Liver (tissue), 9 donors: Measurements from ENCODE around the gene SKIC2. TPM values are rescaled to one million over a fixed set of nuclear protein-coding genes. Genes with fewer than 3 reads are reported as not detected.

Experiments
- DNase-seq: peaks from one replicate; pipeline ENCODE4 v3.0.0-alpha.2; 2017; ENCODE audit warnings: low spot score
- H3K27ac ChIP-seq, 2 donors: one replicate each; pipeline ENCODE4 v1.7.0; 2013; ENCODE audit warnings: inconsistent platforms in 2 of 2, low read length in 2 of 2, control low read depth in 1 of 2, low read depth in 1 of 2, mild to moderate bottlenecking in 1 of 2
- H3K27me3 ChIP-seq, 4 donors: one replicate each; pipeline versions ENCODE4 v1.6.1 to v1.7.0; 2013; ENCODE audit warnings: low read length in 3 of 4, inconsistent platforms in 1 of 4, mild to moderate bottlenecking in 1 of 4, moderate library complexity in 1 of 4; ENCODE audit not compliant: control insufficient read depth in 4 of 4, insufficient read depth in 4 of 4
- H3K36me3 ChIP-seq, 4 donors: one replicate each; pipeline versions ENCODE4 v1.6.1 to v1.7.0; 2013; ENCODE audit warnings: low read length in 3 of 4, mild to moderate bottlenecking in 3 of 4, low read depth in 1 of 4, moderate library complexity in 1 of 4; ENCODE audit not compliant: control insufficient read depth in 4 of 4, insufficient read depth in 3 of 4
- H3K4me1 ChIP-seq, 4 donors: one replicate each; pipeline versions ENCODE4 v1.6.1 to v1.7.0; 2013; ENCODE audit warnings: low read length in 3 of 4, mild to moderate bottlenecking in 3 of 4, moderate library complexity in 1 of 4; ENCODE audit not compliant: control insufficient read depth in 4 of 4, insufficient read depth in 4 of 4
- H3K4me3 ChIP-seq, 3 donors: one replicate each; pipeline versions ENCODE4 v1.6.1 to v1.7.0; 2013; ENCODE audit warnings: low read length in 3 of 3, control low read depth in 1 of 3, low read depth in 1 of 3, mild to moderate bottlenecking in 1 of 3
- H3K9ac ChIP-seq, 2 donors: one replicate each; pipeline ENCODE4 v1.7.0; 2013; ENCODE audit warnings: low read length in 2 of 2, mild to moderate bottlenecking in 2 of 2, moderate library complexity in 2 of 2, control low read depth in 1 of 2, low read depth in 1 of 2
- H3K9me3 ChIP-seq, 4 donors: one replicate each; pipeline versions ENCODE4 v1.6.1 to v1.7.0; 2013; ENCODE audit warnings: low read length in 3 of 4; ENCODE audit not compliant: control insufficient read depth in 4 of 4
- EGR1 ChIP-seq, 2 donors: IDR thresholded peaks; 2 replicates each; pipeline ENCODE4 v1.6.1; 2016 to 2018; ENCODE audit warnings: antibody characterized with exemption in 2 of 2, low read depth in 2 of 2
- FOXA2 ChIP-seq: IDR thresholded peaks from 2 replicates; pipeline ENCODE4 v1.6.1; 2016; ENCODE audit warnings: antibody characterized with exemption
- GABPA ChIP-seq, 2 donors: IDR thresholded peaks in 1 of 2; conservative IDR thresholded peaks in 1 of 2; 2 replicates each; pipeline ENCODE4 v1.6.1; 2016; ENCODE audit warnings: antibody characterized with exemption in 2 of 2, mild to moderate bottlenecking in 1 of 2, moderate library complexity in 1 of 2
- HNF4A ChIP-seq, 2 donors: conservative IDR thresholded peaks; 2 replicates each; pipeline ENCODE4 v1.6.1; 2016; ENCODE audit warnings: antibody characterized with exemption in 2 of 2, mild to moderate bottlenecking in 2 of 2
- HNF4G ChIP-seq: IDR thresholded peaks from 2 replicates; pipeline ENCODE4 v1.6.1; 2016; ENCODE audit warnings: antibody characterized with exemption
- JUND ChIP-seq, 2 donors: IDR thresholded peaks; 2 replicates each; pipeline ENCODE4 v1.6.1; 2016; ENCODE audit warnings: antibody characterized with exemption in 2 of 2
- MAX ChIP-seq: IDR thresholded peaks from 2 replicates; pipeline ENCODE4 v1.6.1; 2016; ENCODE audit warnings: antibody characterized with exemption
- NR2F2 ChIP-seq: IDR thresholded peaks from 2 replicates; pipeline ENCODE4 v1.6.1; 2016; ENCODE audit warnings: antibody characterized with exemption
- REST ChIP-seq: IDR thresholded peaks from 2 replicates; pipeline ENCODE4 v1.6.1; 2016; ENCODE audit warnings: antibody characterized with exemption, mild to moderate bottlenecking
- SP1 ChIP-seq: IDR thresholded peaks from 2 replicates; pipeline ENCODE4 v1.6.1; 2018; ENCODE audit warnings: antibody characterized with exemption, mild to moderate bottlenecking
- TAF1 ChIP-seq: conservative IDR thresholded peaks from 2 replicates; pipeline ENCODE4 v1.6.1; 2016; ENCODE audit warnings: antibody characterized with exemption, mild to moderate bottlenecking
- YY1 ChIP-seq: IDR thresholded peaks from 2 replicates; pipeline ENCODE4 v1.6.1; 2016; ENCODE audit warnings: antibody characterized with exemption, mild to moderate bottlenecking
- WGBS: extraction: QIAGEN DNeasy Blood & Tissue Kit; methylation state at CpG from one replicate; pipeline ENCODE4 v1.1.7; 2013; 5-methylcytosine and 5-hydroxymethylcytosine counted together
- polyA plus RNA-seq, 2 donors: library from polyadenylated mRNA; stranded (reverse) in 1 of 2; unstranded in 1 of 2; fragments of 200-250 nt in 1 of 2; fragments of >200 nt in 1 of 2; fragmentation: Nextera tagmentation in 1 of 2; extraction: Ambion mirVana in 1 of 2; gene quantifications; one replicate each; pipeline versions ENCODE4 v1.2.1 to v1.2.3, GENCODE V29; 2013 to 2015
- total RNA-seq, 2 donors: library from RNA; depleted of rRNA; stranded (reverse); fragments of >200 nt; gene quantifications; one replicate each; pipeline ENCODE4 v1.2.3, GENCODE V29; 2014
- TF ChIP-seq, protein P1 (sequence below): IDR thresholded peaks from 2 replicates; pipeline ENCODE4 v1.6.1; 2016; ENCODE audit warnings: antibody characterized with exemption
- TF ChIP-seq, protein P2 (sequence below): fragments of 150-350 bp; IDR thresholded peaks from 2 replicates; pipeline ENCODE4 v1.5.1; 2017; ENCODE audit warnings: improper control_type of control experiment, low read depth, low read length; ENCODE audit not compliant: missing input control
- donor health status: healthy.
- donor health status: healthy.
- donor health status: healthy.
- donor health status: healthy.
- donor health status: healthy.

SKIC2 gene
- total and polyA plus RNA-seq, 4 donors = 26.7 to 57.6 (median 34.5) TPM

DNA sequence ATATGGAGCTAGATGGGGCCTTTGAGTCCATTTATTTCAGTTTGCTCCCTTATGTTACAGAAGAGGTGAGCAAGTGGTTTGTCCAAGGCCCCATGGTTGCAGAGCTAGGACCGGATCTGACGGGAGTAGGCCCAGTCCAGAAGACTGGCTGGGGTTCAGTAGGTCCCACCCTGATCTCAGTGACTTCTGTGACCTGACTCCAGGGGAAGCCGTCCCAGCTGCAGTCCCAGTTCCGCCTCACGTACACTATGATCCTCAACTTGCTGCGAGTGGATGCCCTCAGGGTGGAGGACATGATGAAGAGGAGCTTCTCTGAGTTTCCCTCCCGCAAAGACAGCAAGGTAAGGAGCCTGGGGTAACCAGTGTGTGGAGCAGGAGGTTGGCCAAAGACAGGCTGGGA, 7.5 kb downstream of the SKIC2 start:
- Histone ChIP-seq H3K9me3 (no peaks in the 10 kb centered on the region), H3K4me1 (peaks cover 4 to 40% (median 25%) of the 10 kb centered on the region in 4 donors), H3K27ac (no peak overlapping the region), H3K9ac (no peak overlapping the region), H3K27me3 (no peaks in the 10 kb centered on the region), H3K36me3 (peaks cover 23 to 73% (median 51%) of the 10 kb centered on the region in 4 donors), H3K4me3 (no peak overlapping the region)
- WGBS = 93% methylated on average over 7 of the region's 7 CpGs
- no peak for DNase-seq
- TF ChIP-seq, protein P1, sequence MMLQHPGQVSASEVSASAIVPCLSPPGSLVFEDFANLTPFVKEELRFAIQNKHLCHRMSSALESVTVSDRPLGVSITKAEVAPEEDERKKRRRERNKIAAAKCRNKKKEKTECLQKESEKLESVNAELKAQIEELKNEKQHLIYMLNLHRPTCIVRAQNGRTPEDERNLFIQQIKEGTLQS = no peak
- TF ChIP-seq FOXA2 (no peak), HNF4G (no peak), EGR1 (IDR thresholded peaks at IDR 0.05; ENCODE audit: low read depth in 2 of 2) (no peak)

- H3K9me3 ChIP-seq = no peaks in the 10 kb centered on the region
- WGBS = 88% methylated on average over 10 of the region's 10 CpGs
- peaks cover 20 to 65% (median 44%) of the 10 kb centered on the region in 4 donors for H3K36me3 ChIP-seq
- peaks cover 4 to 42% (median 27%) of the 10 kb centered on the region in 4 donors for H3K4me1 ChIP-seq
- H3K4me3 ChIP-seq = no peak overlapping the region
- DNase-seq = no peak
- H3K27me3 ChIP-seq = no peaks in the 10 kb centered on the region
- H3K27ac ChIP-seq = no peak overlapping the region
- H3K9ac ChIP-seq = no peak overlapping the region
- no peak for TF ChIP-seq MAX
- TF ChIP-seq YY1 = no peak
- TF ChIP-seq, protein P2, sequence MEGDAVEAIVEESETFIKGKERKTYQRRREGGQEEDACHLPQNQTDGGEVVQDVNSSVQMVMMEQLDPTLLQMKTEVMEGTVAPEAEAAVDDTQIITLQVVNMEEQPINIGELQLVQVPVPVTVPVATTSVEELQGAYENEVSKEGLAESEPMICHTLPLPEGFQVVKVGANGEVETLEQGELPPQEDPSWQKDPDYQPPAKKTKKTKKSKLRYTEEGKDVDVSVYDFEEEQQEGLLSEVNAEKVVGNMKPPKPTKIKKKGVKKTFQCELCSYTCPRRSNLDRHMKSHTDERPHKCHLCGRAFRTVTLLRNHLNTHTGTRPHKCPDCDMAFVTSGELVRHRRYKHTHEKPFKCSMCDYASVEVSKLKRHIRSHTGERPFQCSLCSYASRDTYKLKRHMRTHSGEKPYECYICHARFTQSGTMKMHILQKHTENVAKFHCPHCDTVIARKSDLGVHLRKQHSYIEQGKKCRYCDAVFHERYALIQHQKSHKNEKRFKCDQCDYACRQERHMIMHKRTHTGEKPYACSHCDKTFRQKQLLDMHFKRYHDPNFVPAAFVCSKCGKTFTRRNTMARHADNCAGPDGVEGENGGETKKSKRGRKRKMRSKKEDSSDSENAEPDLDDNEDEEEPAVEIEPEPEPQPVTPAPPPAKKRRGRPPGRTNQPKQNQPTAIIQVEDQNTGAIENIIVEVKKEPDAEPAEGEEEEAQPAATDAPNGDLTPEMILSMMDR = no peak
- TF ChIP-seq JUND (IDR thresholded peaks at IDR 0.05) = no peak
- TF ChIP-seq HNF4G = no peak
- no peak for TF ChIP-seq SP1
- no peak for TF ChIP-seq TAF1
- TF ChIP-seq GABPA (IDR thresholded peaks at IDR 0.05 in 1 of 2, conservative IDR thresholded peaks at IDR 0.05 in 1 of 2) = no peak
- TF ChIP-seq EGR1 (IDR thresholded peaks at IDR 0.05; ENCODE audit: low read depth in 2 of 2) = no peak
- TF ChIP-seq FOXA2 = no peak
These were observed 8.3 kb downstream of the SKIC2 start for GRCh38 chr6:31966997-31967925.

GRCh38 chr6:31967926-31968320, 8.9 kb downstream of the SKIC2 start:
- WGBS = 92% methylated on average over 3 of the region's 3 CpGs
- DNase-seq = no peak
- H3K9ac ChIP-seq = no peak overlapping the region
- no peaks in the 10 kb centered on the region for H3K27me3 ChIP-seq
- H3K9me3 ChIP-seq = no peaks in the 10 kb centered on the region
- no peak overlapping the region for H3K27ac ChIP-seq
- H3K4me3 ChIP-seq = no peak overlapping the region
- H3K36me3 ChIP-seq = peaks cover 18 to 58% (median 38%) of the 10 kb centered on the region in 4 donors
- peaks cover 5 to 47% (median 31%) of the 10 kb centered on the region in 4 donors for H3K4me1 ChIP-seq
- TF ChIP-seq MAX (no peak), FOXA2 (no peak), NR2F2 (no peak), HNF4A (conservative IDR thresholded peaks at IDR 0.05) (no peak), SP1 (no peak), JUND (IDR thresholded peaks at IDR 0.05) (no peak), TAF1 (no peak), HNF4G (no peak), YY1 (no peak), EGR1 (IDR thresholded peaks at IDR 0.05; ENCODE audit: low read depth in 2 of 2) (no peak), REST (no peak), GABPA (IDR thresholded peaks at IDR 0.05 in 1 of 2, conservative IDR thresholded peaks at IDR 0.05 in 1 of 2) (no peak)
- TF ChIP-seq, protein P2 = no peak
